Nephron (organoid): Measurements from ENCODE around the gene PCYT1A.
"Not testable (repeated sequence)": the region's sequence is repeated elsewhere in the genome, so short reads cannot be mapped to it uniquely, and the experiment has no call there.

ENCODE experiments used
- H3K27ac Mint-ChIP-seq, 3 experiments: 2 replicates each; pipeline ENCODE4 v1.8.0; 2020; ENCODE audit warnings: mixed read lengths in 3 of 3, mild to moderate bottlenecking in 2 of 3, moderate library complexity in 1 of 3
- H3K27me3 Mint-ChIP-seq: 2 replicates; pipeline ENCODE4 v1.8.0; 2021; ENCODE audit warnings: low read depth, mild to moderate bottlenecking, moderate library complexity, mixed read lengths
- H3K36me3 Mint-ChIP-seq: 2 replicates; pipeline ENCODE4 v1.8.0; 2020; ENCODE audit warnings: low read depth, mixed read lengths
- H3K4me1 Mint-ChIP-seq: 2 replicates; pipeline ENCODE4 v1.8.0; 2020; ENCODE audit warnings: mixed read lengths
- H3K4me3 Mint-ChIP-seq, 3 experiments: 2 replicates each; pipeline ENCODE4 v1.8.0; 2020; ENCODE audit warnings: mild to moderate bottlenecking in 3 of 3, mixed read lengths in 3 of 3, moderate library complexity in 2 of 3
- H3K9me3 Mint-ChIP-seq: 2 replicates; pipeline ENCODE4 v1.8.0; 2020; ENCODE audit warnings: mixed read lengths
- TF ChIP-seq, protein P1 (sequence below), 3 experiments: fragments of 200-600 bp; sonication (generic); IDR thresholded peaks; one replicate each; pipeline ENCODE4 v1.5.0; 2021; ENCODE audit warnings: antibody characterized with exemption in 3 of 3; ENCODE audit not compliant: unreplicated experiment in 3 of 3

Gene PCYT1A

DNA sequence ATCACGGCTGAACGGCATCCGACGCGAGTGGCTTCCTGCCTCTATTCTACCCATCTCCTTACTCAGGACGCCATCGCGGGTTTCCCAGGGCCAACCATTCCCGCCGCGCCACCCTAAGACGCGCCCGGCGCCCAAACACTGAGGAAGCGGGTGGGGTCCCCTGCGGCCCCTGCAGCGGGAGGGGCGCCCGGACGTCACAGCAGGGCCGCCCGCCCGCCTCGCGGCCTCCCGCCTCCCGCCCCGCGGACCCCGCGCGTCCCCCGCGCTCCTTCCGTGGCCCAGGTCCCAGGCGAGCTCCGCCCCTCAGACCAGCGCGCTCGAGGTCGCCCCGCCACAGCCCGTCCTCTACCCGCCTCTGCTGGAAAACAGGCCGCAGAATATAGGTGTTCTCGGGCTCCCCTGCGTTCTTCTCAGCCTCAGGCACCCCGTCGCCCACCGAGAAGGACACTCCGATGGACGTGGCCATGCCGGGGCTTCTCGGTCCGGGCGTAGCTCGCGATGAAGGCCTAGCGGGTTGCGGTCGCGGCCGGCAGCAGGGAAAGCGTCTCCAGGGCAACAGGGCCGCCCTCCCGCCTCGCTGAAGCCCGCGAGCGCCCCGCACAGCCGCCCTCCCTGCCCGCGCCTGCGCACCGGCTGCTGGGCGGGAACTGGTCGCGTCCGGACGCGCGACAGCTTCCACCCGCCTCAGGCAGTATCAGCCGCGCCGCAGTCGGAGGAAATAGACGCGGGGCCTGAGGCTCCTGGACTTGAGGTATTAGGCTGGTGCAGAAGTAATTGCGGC is 30.4 kb upstream of the PCYT1A start, which contains the start of gene DYNLT2B:
Gene DYNLT2B (minus strand): TSS at position 554 of the 781 bp plus-strand sequence. CDS start 88 bp downstream, at position 466.
- Mint-ChIP-seq H3K27ac (peak within 1 kb of the TSS; percentile 92 to 99 (median 98)), H3K4me3 (peak within 1 kb of the TSS; percentile 96 to 97 (median 96)), H3K4me1 (peaks cover 6% of the 10 kb centered on the region), H3K36me3 (peaks cover 10% of the 10 kb centered on the region), H3K9me3 (no peaks in the 10 kb centered on the region), H3K27me3 (no peaks in the 10 kb centered on the region)
- TF ChIP-seq, protein P1, sequence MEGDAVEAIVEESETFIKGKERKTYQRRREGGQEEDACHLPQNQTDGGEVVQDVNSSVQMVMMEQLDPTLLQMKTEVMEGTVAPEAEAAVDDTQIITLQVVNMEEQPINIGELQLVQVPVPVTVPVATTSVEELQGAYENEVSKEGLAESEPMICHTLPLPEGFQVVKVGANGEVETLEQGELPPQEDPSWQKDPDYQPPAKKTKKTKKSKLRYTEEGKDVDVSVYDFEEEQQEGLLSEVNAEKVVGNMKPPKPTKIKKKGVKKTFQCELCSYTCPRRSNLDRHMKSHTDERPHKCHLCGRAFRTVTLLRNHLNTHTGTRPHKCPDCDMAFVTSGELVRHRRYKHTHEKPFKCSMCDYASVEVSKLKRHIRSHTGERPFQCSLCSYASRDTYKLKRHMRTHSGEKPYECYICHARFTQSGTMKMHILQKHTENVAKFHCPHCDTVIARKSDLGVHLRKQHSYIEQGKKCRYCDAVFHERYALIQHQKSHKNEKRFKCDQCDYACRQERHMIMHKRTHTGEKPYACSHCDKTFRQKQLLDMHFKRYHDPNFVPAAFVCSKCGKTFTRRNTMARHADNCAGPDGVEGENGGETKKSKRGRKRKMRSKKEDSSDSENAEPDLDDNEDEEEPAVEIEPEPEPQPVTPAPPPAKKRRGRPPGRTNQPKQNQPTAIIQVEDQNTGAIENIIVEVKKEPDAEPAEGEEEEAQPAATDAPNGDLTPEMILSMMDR (IDR thresholded peaks at IDR 0.05; ENCODE audit: unreplicated experiment in 3 of 3), result no peak

DNA sequence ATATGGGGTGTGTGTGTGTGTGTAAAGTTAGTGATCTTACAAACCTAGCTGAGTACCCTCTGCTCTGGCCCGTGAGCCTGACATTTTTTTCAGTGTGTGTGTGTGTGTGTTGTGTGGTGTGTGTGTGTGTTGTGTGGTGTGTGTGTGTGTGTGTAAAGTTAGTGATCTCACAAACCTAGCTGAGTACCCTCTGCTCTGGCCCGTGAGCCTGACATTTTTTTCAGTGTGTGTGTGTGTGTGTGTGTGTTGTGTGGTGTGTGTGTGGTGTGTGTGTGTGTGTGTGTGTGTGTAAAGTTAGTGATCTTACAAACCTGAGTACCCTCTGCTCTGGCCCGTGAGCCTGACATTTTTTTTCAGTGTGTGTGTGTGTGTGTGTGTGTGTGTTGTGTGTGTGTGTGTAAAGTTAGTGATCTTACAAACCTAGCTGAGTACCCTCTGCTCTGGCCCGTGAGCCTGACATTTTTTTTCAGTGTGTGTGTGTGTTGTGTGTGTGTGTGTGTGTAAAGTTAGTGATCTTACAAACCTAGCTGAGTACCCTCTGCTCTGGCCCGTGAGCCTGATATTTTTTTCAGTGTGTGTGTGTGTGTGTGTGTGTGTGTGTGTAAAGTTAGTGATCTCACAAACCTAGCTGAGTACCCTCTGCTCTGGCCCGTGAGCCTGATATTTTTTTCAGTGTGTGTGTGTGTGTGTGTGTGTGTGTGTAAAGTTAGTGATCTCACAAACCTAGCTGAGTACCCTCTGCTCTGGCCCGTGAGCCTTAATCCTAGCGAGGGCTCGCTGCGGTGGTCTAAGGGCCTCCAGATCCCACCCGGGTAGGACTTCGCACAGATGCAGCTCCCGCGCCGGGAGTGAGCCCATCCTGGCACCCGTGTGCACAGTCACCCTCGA is 29.5 kb upstream of the PCYT1A start:
- Mint-ChIP-seq H3K27ac (peak overlapping the region; percentile 92 to 99 (median 98)), H3K4me3 (peak overlapping the region; percentile 96 to 97 (median 96))
- not testable (repeated sequence) for H3K36me3 Mint-ChIP-seq, H3K4me1 Mint-ChIP-seq, H3K27me3 Mint-ChIP-seq, H3K9me3 Mint-ChIP-seq

DNA sequence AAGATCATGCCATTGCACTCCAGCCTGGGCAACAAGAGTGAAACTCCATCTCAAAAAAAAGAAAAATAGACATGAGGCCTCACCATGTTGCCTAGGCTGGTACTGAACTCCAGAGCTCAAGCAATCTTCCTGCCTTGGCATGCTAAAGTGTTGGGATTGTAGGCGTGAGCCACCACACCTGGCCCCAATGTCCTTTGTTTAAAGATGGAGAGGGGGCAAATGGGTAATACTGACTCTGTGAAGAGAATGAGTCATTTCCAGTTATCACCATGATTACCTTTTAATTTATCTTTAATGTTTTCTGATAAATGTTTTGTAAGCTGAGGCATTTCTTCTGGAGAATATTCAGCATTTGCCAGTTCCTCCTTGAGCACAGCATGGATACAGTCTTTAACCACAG is 28.3 kb upstream of the PCYT1A start:
- H3K36me3 Mint-ChIP-seq, result peaks cover 16% of the 10 kb centered on the region

DNA sequence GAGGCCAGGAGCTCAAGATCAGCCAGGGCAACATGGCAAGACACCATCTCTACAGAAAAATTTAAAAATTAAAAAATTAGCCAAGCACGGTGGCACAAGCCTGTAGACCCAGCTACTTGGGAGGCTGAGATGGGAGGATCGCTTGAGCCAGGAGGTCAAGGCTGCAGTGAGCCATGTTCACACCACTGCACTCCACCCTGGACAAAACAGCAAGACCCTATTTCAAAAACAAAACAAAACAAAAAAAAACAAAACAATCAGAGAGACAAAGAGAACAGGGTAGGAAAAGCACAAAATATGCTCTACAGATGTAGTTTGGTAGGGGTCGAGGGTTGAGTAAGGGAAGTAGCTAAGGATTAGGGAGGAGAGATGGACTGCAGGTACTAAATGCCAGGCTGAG is 27.1 kb upstream of the PCYT1A start:
- H3K4me1 Mint-ChIP-seq, result peaks cover 6% of the 10 kb centered on the region
- TF ChIP-seq, protein P1 (IDR thresholded peaks at IDR 0.05; ENCODE audit: unreplicated experiment in 3 of 3), result no peak
- H3K27me3 Mint-ChIP-seq, result no peaks in the 10 kb centered on the region
- H3K4me3 Mint-ChIP-seq, result peak overlapping the region; percentile 41 to 67 (median 65)
- H3K27ac Mint-ChIP-seq, result peak overlapping the region in 2 of 3 experiments; percentile 5 to 25
- H3K36me3 Mint-ChIP-seq, result peaks cover 17% of the 10 kb centered on the region
- no peaks in the 10 kb centered on the region for H3K9me3 Mint-ChIP-seq

More for the DNA sequence above, 28.3 kb upstream of the PCYT1A start:
- Mint-ChIP-seq H3K4me3 (peak overlapping the region; percentile 14 to 34 (median 34)), H3K4me1 (peaks cover 6% of the 10 kb centered on the region), H3K27ac (no peak overlapping the region), H3K9me3 (no peaks in the 10 kb centered on the region), H3K27me3 (no peaks in the 10 kb centered on the region)
- TF ChIP-seq, protein P1 (IDR thresholded peaks at IDR 0.05; ENCODE audit: unreplicated experiment in 3 of 3), result no peak

DNA sequence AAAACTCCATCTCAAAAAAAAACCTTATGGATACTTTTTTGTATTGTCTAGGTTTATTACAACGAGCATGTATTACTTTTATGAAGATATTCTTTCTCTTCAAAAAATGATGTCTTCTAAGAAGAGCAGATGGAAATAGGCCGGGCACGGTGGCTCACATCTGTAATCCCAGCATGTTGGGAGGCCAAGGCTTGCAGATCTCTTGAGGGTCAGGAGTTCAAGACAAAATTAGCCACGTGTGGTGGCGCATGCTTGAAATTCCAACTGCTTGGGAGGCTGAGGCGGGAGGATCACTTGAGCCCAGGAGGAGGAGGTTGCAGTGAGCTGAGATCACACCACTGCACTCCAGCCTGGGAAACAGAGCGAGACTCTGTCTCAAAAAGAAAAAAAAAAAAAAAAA is 26.6 kb upstream of the PCYT1A start:
- not testable (repeated sequence) for H3K27me3 Mint-ChIP-seq, H3K9me3 Mint-ChIP-seq, H3K4me1 Mint-ChIP-seq, H3K27ac Mint-ChIP-seq
- peaks cover 17% of the 10 kb centered on the region for H3K36me3 Mint-ChIP-seq
- H3K4me3 Mint-ChIP-seq, result peak overlapping the region; percentile 27 to 55 (median 47)

DNA sequence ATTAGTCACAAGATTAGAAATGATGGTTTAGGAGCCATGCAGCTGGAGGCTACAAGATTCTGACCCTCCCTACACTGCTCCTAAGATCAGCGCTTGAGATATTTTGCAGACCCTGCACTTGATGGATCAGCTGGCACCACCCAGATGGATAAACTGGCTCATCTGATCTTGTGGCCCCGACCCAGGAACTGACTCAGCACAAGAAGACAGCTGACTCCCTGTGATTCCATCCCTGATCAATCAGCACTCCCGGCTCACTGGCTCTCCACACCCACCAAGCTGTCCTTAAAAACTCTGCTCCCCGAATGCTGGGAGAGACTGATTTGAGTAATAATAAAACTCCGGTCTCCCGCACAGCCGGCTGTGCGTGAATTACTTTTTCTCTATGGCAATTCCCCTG is 15.4 kb upstream of the PCYT1A start:
- not testable (repeated sequence) for H3K27me3 Mint-ChIP-seq, H3K4me3 Mint-ChIP-seq, H3K9me3 Mint-ChIP-seq, H3K4me1 Mint-ChIP-seq
- Mint-ChIP-seq H3K27ac (peak overlapping the region in 1 of 3 experiments; percentile 51), H3K36me3 (peaks cover 33% of the 10 kb centered on the region)

DNA sequence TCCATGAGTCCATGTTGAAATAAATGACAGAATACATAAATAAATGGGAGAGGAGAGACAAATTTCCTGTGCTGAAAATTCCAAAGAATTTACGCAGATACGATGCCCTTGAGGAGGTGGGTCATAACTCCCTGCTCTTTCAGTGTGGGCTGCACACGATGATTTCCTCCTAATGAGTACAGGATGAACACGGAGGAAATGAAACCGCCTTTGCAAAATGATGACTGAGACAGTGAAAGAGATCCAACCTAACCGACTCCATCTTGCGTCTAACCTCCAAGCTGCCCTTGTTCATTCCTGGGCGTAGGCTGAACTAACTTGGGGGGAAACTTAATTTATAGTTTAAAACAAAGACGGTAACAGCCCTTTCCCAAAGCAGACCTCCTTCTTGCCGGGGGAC is 15.0 kb upstream of the PCYT1A start:
- not testable (repeated sequence) for H3K9me3 Mint-ChIP-seq, H3K4me3 Mint-ChIP-seq, H3K27me3 Mint-ChIP-seq, H3K4me1 Mint-ChIP-seq
- H3K27ac Mint-ChIP-seq, result peak overlapping the region; percentile 23 to 80 (median 27)
- peaks cover 34% of the 10 kb centered on the region for H3K36me3 Mint-ChIP-seq
